Endothelial cell of umbilical vein (primary cell): ENCODE data around the gene SLC1A6. TPM values are rescaled to one million over a fixed set of nuclear protein-coding genes. Genes with fewer than 3 reads are reported as not detected.

Source experiments
- BruUV-seq: library from RNA; stranded (reverse); fragments of 400-500 nt; replicated peaks from 2 replicates; lab custom pipeline; 2021; lab: Mats Ljungman, UMichigan
- CTCF ChIA-PET: fragments of 300-600, 350-600 bp; sonication (Branson Sonifier 250); formaldehyde crosslinking; loops from one replicate; lab custom pipeline; 2021; ENCODE audit warnings: antibody characterized with exemption, inconsistent platforms; lab: Charles Lee
- POLR2A ChIA-PET: fragments of 300-600, 350-600 bp; sonication (Branson Sonifier 250); formaldehyde crosslinking; loops from one replicate; lab custom pipeline; 2021; ENCODE audit warnings: antibody characterized with exemption, inconsistent platforms; lab: Charles Lee
- DNase-seq: peaks from one replicate; pipeline ENCODE4 v3.0.0-alpha.2; 2011; ENCODE audit warnings: low read depth, low spot score
- FAIRE-seq: peaks from 2 replicates; lab custom pipeline; 2011; peaks lifted over from hg19 to GRCh38; lab: Jason Lieb, UNC
- H2AFZ ChIP-seq: 2 replicates; pipeline ENCODE4 v1.6.0; 2012; ENCODE audit warnings: low read depth, low read length, control low read depth, inconsistent platforms
- H3K27ac ChIP-seq: 2 replicates; pipeline ENCODE4 v1.5.1; 2011; ENCODE audit warnings: low read depth, mild to moderate bottlenecking, control low read depth, low read length, moderate library complexity; ENCODE audit not compliant: insufficient read depth
- H3K27me3 ChIP-seq, 2 experiments: 2 replicates each; pipeline versions ENCODE4 v1.6.0 to v1.6.1; 2011; ENCODE audit warnings: low read length in 2 of 2, mixed read lengths in 1 of 2; ENCODE audit not compliant: control insufficient read depth in 2 of 2, insufficient read depth in 2 of 2
- H3K36me3 ChIP-seq, 2 experiments: 2 replicates in 1 of 2; 3 replicates in 1 of 2; pipeline ENCODE4 v1.5.1; 2011; ENCODE audit warnings: low read length in 2 of 2, mild to moderate bottlenecking in 1 of 2, moderate library complexity in 1 of 2; ENCODE audit not compliant: control insufficient read depth in 2 of 2, insufficient read depth in 2 of 2; ENCODE audit errors: extremely low read depth in 1 of 2
- H3K4me1 ChIP-seq: 3 replicates; pipeline ENCODE4 v1.5.1; 2011; ENCODE audit warnings: mild to moderate bottlenecking, low read length; ENCODE audit not compliant: control insufficient read depth, insufficient read depth; ENCODE audit errors: extremely low read depth
- H3K4me2 ChIP-seq: 2 replicates; pipeline ENCODE4 v1.6.1; 2011; ENCODE audit warnings: low read length, control low read depth, mixed read lengths; ENCODE audit not compliant: insufficient read depth
- H3K4me3 ChIP-seq, 3 experiments: fragments of 200-600 bp in 1 of 3; sonication (generic), shearing (Covaris generic) in 1 of 3; replicated peaks in 1 of 3; 2 replicates each; pipeline ENCODE4 v1.5.1; 2011 to 2016; ENCODE audit warnings: control low read depth in 3 of 3, low read length in 3 of 3, mild to moderate bottlenecking in 2 of 3, inconsistent platforms in 1 of 3, low read depth in 1 of 3, moderate library complexity in 1 of 3; ENCODE audit not compliant: insufficient read depth in 1 of 3
- H3K79me2 ChIP-seq: 2 replicates; pipeline ENCODE4 v1.6.0; 2012; ENCODE audit warnings: low read length, inconsistent platforms; ENCODE audit not compliant: control insufficient read depth, insufficient read depth
- H3K9ac ChIP-seq: replicated peaks from 2 replicates; pipeline ENCODE3; 2011; ENCODE audit warnings: low read length, control low read depth; ENCODE audit not compliant: insufficient read depth; ENCODE audit errors: extremely low read depth
- H3K9me1 ChIP-seq: replicated peaks from 3 replicates; pipeline ENCODE4 v1.6.0; 2011; ENCODE audit warnings: mild to moderate bottlenecking, low read length; ENCODE audit not compliant: control insufficient read depth, insufficient read depth; ENCODE audit errors: extremely low read depth
- H3K9me3 ChIP-seq: replicated peaks from 2 replicates; pipeline ENCODE4 v1.5.1; 2012; ENCODE audit warnings: low read length, inconsistent platforms; ENCODE audit not compliant: control insufficient read depth, insufficient read depth
- H4K20me1 ChIP-seq: replicated peaks from 2 replicates; pipeline ENCODE3; 2011; ENCODE audit warnings: mild to moderate bottlenecking, low read length; ENCODE audit not compliant: control insufficient read depth, insufficient read depth; ENCODE audit errors: extremely low read depth
- EZH2 ChIP-seq: IDR thresholded peaks from 2 replicates; pipeline ENCODE4 v1.6.1; 2012; ENCODE audit warnings: borderline replicate concordance, low read depth, mild to moderate bottlenecking, moderate library complexity, low read length, inconsistent platforms; ENCODE audit not compliant: severe bottlenecking
- FOS ChIP-seq: IDR thresholded peaks from 2 replicates; pipeline ENCODE4 v1.6.1; 2011; ENCODE audit warnings: mild to moderate bottlenecking, low read length, moderate library complexity, borderline replicate concordance; ENCODE audit not compliant: insufficient read depth
- GATA2 ChIP-seq: IDR thresholded peaks from 2 replicates; pipeline ENCODE4 v1.7.0; 2011; ENCODE audit warnings: low read depth, mild to moderate bottlenecking, moderate library complexity, mixed read lengths, low read length; ENCODE audit not compliant: insufficient read length, insufficient read depth
- JUN ChIP-seq: IDR thresholded peaks from 2 replicates; pipeline ENCODE4 v1.6.1; 2011; ENCODE audit warnings: borderline replicate concordance, low read depth; ENCODE audit not compliant: insufficient read length, insufficient read depth
- MYC ChIP-seq: IDR thresholded peaks from one replicate; pipeline ENCODE4 v1.6.1; 2011; ENCODE audit warnings: mild to moderate bottlenecking, low read depth, low read length
- POLR2A ChIP-seq: IDR thresholded peaks from 2 replicates; pipeline ENCODE4 v1.6.1; 2012; ENCODE audit warnings: low read depth, mild to moderate bottlenecking, control low read depth, low read length
- POLR2AphosphoS5 ChIP-seq: IDR thresholded peaks from 2 replicates; pipeline ENCODE4 v1.6.1; 2012; ENCODE audit warnings: low read depth, mild to moderate bottlenecking, control low read depth, low read length, moderate library complexity; ENCODE audit not compliant: insufficient read depth
- dilution Hi-C: fragments of 300-500 bp; cut with MboI; formaldehyde crosslinking; loops from one replicate; pipeline ENCODE4 v1.15.0; 2019; ENCODE audit warnings: low sequenced_read_pairs; ENCODE audit not compliant: extremely low pct_ligation_motif_present
- intact Hi-C: fragments of 100-400 bp; cut with micrococcal nuclease; formaldehyde crosslinking; loops from one replicate; pipeline ENCODE4 v1.10.0; 2022
- polyA plus RNA-seq, 4 experiments: library from polyadenylated mRNA; depleted of rRNA in 3 of 4; stranded (reverse) in 3 of 4; unstranded in 1 of 4; fragments of >200 nt; gene quantifications; 2 replicates each; pipeline versions ENCODE4 v1.2.1 to v1.2.3, GENCODE V29; 2011 to 2012; ENCODE audit warnings: missing spikeins in 1 of 4
- total RNA-seq: library from RNA; stranded (reverse); gene quantifications from 2 replicates; pipeline ENCODE4 v1.2.3, GENCODE V29; 2021
- TF ChIP-seq, protein P1 (sequence below), 2 donors: IDR thresholded peaks; 1 replicate in 1 of 2; 2 replicates in 1 of 2; pipeline ENCODE4 v1.5.1; 2011; ENCODE audit warnings: low read length in 2 of 2, mild to moderate bottlenecking in 2 of 2, moderate library complexity in 2 of 2, control low read depth in 1 of 2, inconsistent platforms in 1 of 2, low read depth in 1 of 2; ENCODE audit not compliant: insufficient read depth in 1 of 2; ENCODE audit errors: extremely low read depth in 1 of 2
- TF ChIP-seq, protein P2 (sequence below): IDR thresholded peaks from 2 replicates; pipeline ENCODE4 v1.6.1; 2011; ENCODE audit not compliant: insufficient read depth, insufficient read length

SLC1A6 gene
- total and polyA plus RNA-seq, 2 donors (not counting 3 experiments of a cell fraction or from before 2014, with no cell fraction given) = not detected

DNA sequence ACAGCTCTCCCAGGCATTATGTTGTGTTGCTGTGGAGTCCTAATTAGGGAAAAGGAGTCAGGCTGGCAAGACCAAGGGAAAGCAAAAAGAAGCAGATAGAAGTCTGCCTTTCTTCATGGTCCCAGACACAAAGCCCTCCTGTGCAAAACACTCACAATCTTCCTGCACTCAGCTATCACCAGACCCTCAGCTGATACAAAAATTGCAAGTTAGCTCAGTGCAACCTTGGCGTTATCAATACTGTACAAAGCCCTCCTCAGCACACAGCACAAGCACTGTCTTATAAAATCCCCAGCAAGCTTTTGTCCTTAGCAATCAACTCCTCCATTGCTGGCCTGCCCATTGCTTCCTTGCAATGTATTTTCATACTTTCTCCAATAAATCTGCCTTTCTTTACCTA lies 35.2 kb downstream of the SLC1A6 start:
- dilution Hi-C loops (no loop called here), intact Hi-C loops (no loop called here)
- no peak for FAIRE-seq
- no peaks in the 10 kb centered on the region for H3K9me3 ChIP-seq
- ChIA-PET POLR2A (no interaction called here), CTCF (no interaction called here)
- no peak for TF ChIP-seq FOS
- TF ChIP-seq MYC = no peak
- no peak for TF ChIP-seq POLR2AphosphoS5
- TF ChIP-seq, protein P1, sequence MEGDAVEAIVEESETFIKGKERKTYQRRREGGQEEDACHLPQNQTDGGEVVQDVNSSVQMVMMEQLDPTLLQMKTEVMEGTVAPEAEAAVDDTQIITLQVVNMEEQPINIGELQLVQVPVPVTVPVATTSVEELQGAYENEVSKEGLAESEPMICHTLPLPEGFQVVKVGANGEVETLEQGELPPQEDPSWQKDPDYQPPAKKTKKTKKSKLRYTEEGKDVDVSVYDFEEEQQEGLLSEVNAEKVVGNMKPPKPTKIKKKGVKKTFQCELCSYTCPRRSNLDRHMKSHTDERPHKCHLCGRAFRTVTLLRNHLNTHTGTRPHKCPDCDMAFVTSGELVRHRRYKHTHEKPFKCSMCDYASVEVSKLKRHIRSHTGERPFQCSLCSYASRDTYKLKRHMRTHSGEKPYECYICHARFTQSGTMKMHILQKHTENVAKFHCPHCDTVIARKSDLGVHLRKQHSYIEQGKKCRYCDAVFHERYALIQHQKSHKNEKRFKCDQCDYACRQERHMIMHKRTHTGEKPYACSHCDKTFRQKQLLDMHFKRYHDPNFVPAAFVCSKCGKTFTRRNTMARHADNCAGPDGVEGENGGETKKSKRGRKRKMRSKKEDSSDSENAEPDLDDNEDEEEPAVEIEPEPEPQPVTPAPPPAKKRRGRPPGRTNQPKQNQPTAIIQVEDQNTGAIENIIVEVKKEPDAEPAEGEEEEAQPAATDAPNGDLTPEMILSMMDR (IDR thresholded peaks at IDR 0.05; ENCODE audit: extremely low read depth in 1 of 2, insufficient read depth in 1 of 2, low read depth in 1 of 2, low read length in 2 of 2) = no peak
- TF ChIP-seq GATA2 = no peak
- TF ChIP-seq JUN = no peak
- TF ChIP-seq EZH2 = no peak
- TF ChIP-seq POLR2A = no peak
- TF ChIP-seq, protein P2, sequence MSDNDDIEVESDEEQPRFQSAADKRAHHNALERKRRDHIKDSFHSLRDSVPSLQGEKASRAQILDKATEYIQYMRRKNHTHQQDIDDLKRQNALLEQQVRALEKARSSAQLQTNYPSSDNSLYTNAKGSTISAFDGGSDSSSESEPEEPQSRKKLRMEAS = no peak
- H3K4me1 ChIP-seq = no peaks in the 10 kb centered on the region
- DNase-seq = no peak
- no peaks in the 10 kb centered on the region for H3K9me1 ChIP-seq
- H3K9ac ChIP-seq = no peak overlapping the region
- H3K79me2 ChIP-seq = no peaks in the 10 kb centered on the region
- no peaks in the 10 kb centered on the region for H4K20me1 ChIP-seq
- H3K27me3 ChIP-seq = no peaks in the 10 kb centered on the region
- H2AFZ ChIP-seq = no peak overlapping the region
- H3K27ac ChIP-seq = no peak overlapping the region
- H3K4me2 ChIP-seq = no peak overlapping the region
- no TSS peak for BruUV-seq
- no peaks in the 10 kb centered on the region for H3K36me3 ChIP-seq
- no peak overlapping the region for H3K4me3 ChIP-seq
